Tibial artery (tissue), 4 donors: ENCODE measurements around the gene M1AP.
A peak's percentile ranks its signal among the peaks of the same experiment; 100 is the strongest.

ENCODE experiments used
- DNase-seq, 2 donors: peaks; one replicate each; pipeline ENCODE4 v3.0.0-alpha.2; 2019
- H3K27ac ChIP-seq, 2 donors: fragments of 200-600 bp; sonication (generic) in 1 of 2; 1 replicate in 1 of 2; 2 replicates in 1 of 2; pipeline ENCODE4 v1.5.1; 2018 to 2019; ENCODE audit warnings: mild to moderate bottlenecking in 1 of 2
- H3K27me3 ChIP-seq, 2 donors: fragments of 200-600 bp; sonication (generic) in 1 of 2; one replicate each; pipeline versions ENCODE4 v1.5.1 to v1.6.0; 2016 to 2019
- H3K36me3 ChIP-seq, 3 donors: fragments of 200-600 bp; sonication (generic) in 2 of 3; one replicate each; pipeline ENCODE4 v1.5.1; 2016 to 2019; ENCODE audit warnings: mild to moderate bottlenecking in 2 of 3
- H3K4me1 ChIP-seq, 4 donors: fragments of 200-600 bp; sonication (generic) in 2 of 4; 1 replicate in 3 of 4; 2 replicates in 1 of 4; pipeline ENCODE4 v1.5.1; 2016 to 2019
- H3K4me3 ChIP-seq, 2 donors: fragments of 200-600 bp; sonication (generic) in 1 of 2; 1 replicate in 1 of 2; 2 replicates in 1 of 2; pipeline ENCODE4 v1.5.1; 2018 to 2019; ENCODE audit warnings: mild to moderate bottlenecking in 2 of 2
- H3K9me3 ChIP-seq, 3 donors: fragments of 200-600 bp; sonication (generic) in 1 of 3; one replicate each; pipeline ENCODE4 v1.5.1; 2016 to 2019
- intact Hi-C: fragments of 100-400 bp; cut with DNase I; formaldehyde crosslinking; loops from one replicate; pipeline ENCODE4 v1.15.0; 2023; ENCODE audit warnings: low total_unique reads
- TF ChIP-seq, protein P1 (sequence below), 2 experiments: fragments of 200-600 bp in 1 of 2; fragments of 450-650 bp in 1 of 2; IDR thresholded peaks; one replicate each; pipeline ENCODE4 v1.5.1; 2017 to 2019; ENCODE audit warnings: antibody characterized with exemption in 2 of 2, mild to moderate bottlenecking in 1 of 2, moderate library complexity in 1 of 2

M1AP gene

GRCh38 chr2:74525717-74526648, 122.1 kb downstream of the M1AP start, which contains the start of gene DQX1:
DQX1 (minus strand) TSS chr2:74526231; CDS start chr2:74525729, 502 bp downstream.
- intact Hi-C loops: loop anchor here (5.0 kb wide), 2 partner anchors 44 to 61 kb away; partner anchors contain the start of genes CCDC142 and TTC31
- no peaks in the 10 kb centered on the region for H3K9me3 ChIP-seq
- TF ChIP-seq, protein P1, sequence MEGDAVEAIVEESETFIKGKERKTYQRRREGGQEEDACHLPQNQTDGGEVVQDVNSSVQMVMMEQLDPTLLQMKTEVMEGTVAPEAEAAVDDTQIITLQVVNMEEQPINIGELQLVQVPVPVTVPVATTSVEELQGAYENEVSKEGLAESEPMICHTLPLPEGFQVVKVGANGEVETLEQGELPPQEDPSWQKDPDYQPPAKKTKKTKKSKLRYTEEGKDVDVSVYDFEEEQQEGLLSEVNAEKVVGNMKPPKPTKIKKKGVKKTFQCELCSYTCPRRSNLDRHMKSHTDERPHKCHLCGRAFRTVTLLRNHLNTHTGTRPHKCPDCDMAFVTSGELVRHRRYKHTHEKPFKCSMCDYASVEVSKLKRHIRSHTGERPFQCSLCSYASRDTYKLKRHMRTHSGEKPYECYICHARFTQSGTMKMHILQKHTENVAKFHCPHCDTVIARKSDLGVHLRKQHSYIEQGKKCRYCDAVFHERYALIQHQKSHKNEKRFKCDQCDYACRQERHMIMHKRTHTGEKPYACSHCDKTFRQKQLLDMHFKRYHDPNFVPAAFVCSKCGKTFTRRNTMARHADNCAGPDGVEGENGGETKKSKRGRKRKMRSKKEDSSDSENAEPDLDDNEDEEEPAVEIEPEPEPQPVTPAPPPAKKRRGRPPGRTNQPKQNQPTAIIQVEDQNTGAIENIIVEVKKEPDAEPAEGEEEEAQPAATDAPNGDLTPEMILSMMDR (IDR thresholded peaks at IDR 0.05): no peak
- H3K27me3 ChIP-seq: peaks cover 0 to 4% of the 10 kb centered on the region in 2 donors
- H3K4me3 ChIP-seq: no peak within 1 kb of the TSS
- no peak within 1 kb of the TSS for H3K27ac ChIP-seq
- no peak for DNase-seq
- H3K4me1 ChIP-seq: peaks cover 0 to 21% (median 16%) of the 10 kb centered on the region in 4 donors
- H3K36me3 ChIP-seq: peaks cover 21 to 32% (median 21%) of the 10 kb centered on the region in 3 donors

- no peak overlapping the region for H3K4me3 ChIP-seq
- no peak overlapping the region for H3K27ac ChIP-seq
- H3K9me3 ChIP-seq: no peaks in the 10 kb centered on the region
- DNase-seq: no peak
- peaks cover 0 to 11% of the 10 kb centered on the region in 2 donors for H3K27me3 ChIP-seq
- H3K4me1 ChIP-seq: peaks cover 0 to 14% (median 12%) of the 10 kb centered on the region in 4 donors
- peaks cover 21 to 32% (median 21%) of the 10 kb centered on the region in 3 donors for H3K36me3 ChIP-seq
- intact Hi-C loops: loop anchor here (5.0 kb wide), 2 partner anchors 43 to 62 kb away; partner anchors contain the start of genes CCDC142 and TTC31
- TF ChIP-seq, protein P1 (IDR thresholded peaks at IDR 0.05): no peak
These were observed 123.0 kb downstream of the M1AP start for GRCh38 chr2:74524955-74525716.

DNA sequence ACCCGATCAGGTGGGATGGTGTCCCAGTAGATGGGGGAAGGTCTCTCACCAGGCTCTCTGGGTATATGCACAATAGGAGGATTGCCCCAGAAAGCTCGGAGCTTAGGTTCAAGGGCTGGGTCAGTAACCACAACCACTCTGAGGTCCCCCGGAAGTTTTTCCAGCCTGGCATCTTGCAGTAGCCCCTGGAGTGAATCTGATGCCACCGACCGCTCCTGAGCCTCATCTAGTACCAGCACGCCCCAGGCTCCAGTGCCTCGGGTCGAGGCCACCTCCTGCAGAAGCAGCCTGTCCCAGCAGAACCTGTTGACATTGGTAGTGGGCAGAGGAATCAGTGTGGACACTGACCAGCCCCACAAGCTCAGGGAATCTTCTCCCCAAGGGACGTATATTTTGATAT, 124.1 kb downstream of the M1AP start:
- Histone ChIP-seq H3K27ac (no peak overlapping the region), H3K9me3 (no peaks in the 10 kb centered on the region), H3K27me3 (peaks cover 0 to 22% of the 10 kb centered on the region in 2 donors), H3K4me3 (no peak overlapping the region), H3K4me1 (peaks cover 0 to 14% (median 11%) of the 10 kb centered on the region in 4 donors), H3K36me3 (peaks cover 21 to 32% (median 21%) of the 10 kb centered on the region in 3 donors)
- no peak for DNase-seq
- TF ChIP-seq, protein P1 (IDR thresholded peaks at IDR 0.05): no peak
- intact Hi-C loops: no loop called here

GRCh38 chr2:74522516-74522915, 125.6 kb downstream of the M1AP start:
- TF ChIP-seq, protein P1 (IDR thresholded peaks at IDR 0.05): no peak
- H3K9me3 ChIP-seq: no peaks in the 10 kb centered on the region
- H3K27me3 ChIP-seq: peaks cover 3 to 37% of the 10 kb centered on the region in 2 donors
- intact Hi-C loops: no loop called here
- no peaks in the 10 kb centered on the region for H3K4me1 ChIP-seq
- DNase-seq: no peak
- H3K4me3 ChIP-seq: no peak overlapping the region
- peaks cover 15 to 23% (median 18%) of the 10 kb centered on the region in 3 donors for H3K36me3 ChIP-seq
- no peak overlapping the region for H3K27ac ChIP-seq

DNA sequence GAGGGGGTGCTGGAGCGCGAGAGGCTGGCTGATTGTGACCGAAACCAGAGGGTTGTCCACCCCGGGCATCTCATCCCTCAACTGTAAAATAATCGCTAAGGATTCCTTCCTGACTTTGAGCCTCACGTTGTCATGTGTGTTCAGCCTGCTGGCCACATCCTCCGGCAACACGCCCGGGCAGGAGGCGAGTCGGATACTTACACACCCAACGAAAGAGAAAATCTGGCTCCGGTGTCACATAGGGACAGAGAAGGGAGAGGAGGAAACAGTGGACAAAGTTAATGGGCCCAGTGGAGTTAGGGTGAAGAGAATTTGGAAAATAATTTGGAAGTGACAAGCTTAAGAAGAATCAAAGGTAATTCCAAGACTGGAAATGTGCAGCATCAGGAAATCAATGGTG, 131.5 kb downstream of the M1AP start:
- peak overlapping the region in 1 of 2 donors; percentile 17 for H3K4me3 ChIP-seq
- intact Hi-C loops: no loop called here
- peaks cover 20 to 96% of the 10 kb centered on the region in 2 donors for H3K27me3 ChIP-seq
- no peak overlapping the region for H3K27ac ChIP-seq
- no peak for DNase-seq
- no peaks in the 10 kb centered on the region for H3K36me3 ChIP-seq
- H3K9me3 ChIP-seq: no peaks in the 10 kb centered on the region
- H3K4me1 ChIP-seq: peaks cover 0 to 31% (median 28%) of the 10 kb centered on the region in 4 donors
- TF ChIP-seq, protein P1 (IDR thresholded peaks at IDR 0.05): no peak
